ENCODE results near the gene CRYGS.

Gene CRYGS

DNA sequence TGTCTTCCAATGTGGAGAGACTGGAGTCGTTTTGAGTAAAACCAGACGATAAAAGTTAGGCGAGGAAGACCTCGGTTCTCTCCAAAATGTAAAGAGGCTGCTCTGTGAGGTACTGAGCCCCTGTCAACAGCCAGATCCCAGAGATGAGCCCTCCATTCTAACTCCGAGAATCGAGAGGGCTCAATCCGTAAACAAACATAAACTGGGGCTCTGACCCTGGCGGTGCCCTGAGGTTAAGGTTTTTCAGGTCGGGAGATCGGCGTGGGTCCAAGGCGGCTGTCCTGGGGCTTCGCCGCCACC lies 22.5 kb upstream of the CRYGS start:
- peak overlapping the region; percentile 94 for H3K4me3 ChIP-seq (ENCODE audit: low read depth, low read length)
- ChIA-PET POLR2A (no interaction called here), CTCF (interaction anchor here (1.3 to 2.4 kb wide), 3 partner anchors 10 to 42 kb away, joined by 3 to 9 read pairs (median 8); no protein-coding TSS in a partner anchor)
- DNase-seq (ENCODE audit: low read depth, low spot score) = no peak
- TF ChIP-seq, protein P1, sequence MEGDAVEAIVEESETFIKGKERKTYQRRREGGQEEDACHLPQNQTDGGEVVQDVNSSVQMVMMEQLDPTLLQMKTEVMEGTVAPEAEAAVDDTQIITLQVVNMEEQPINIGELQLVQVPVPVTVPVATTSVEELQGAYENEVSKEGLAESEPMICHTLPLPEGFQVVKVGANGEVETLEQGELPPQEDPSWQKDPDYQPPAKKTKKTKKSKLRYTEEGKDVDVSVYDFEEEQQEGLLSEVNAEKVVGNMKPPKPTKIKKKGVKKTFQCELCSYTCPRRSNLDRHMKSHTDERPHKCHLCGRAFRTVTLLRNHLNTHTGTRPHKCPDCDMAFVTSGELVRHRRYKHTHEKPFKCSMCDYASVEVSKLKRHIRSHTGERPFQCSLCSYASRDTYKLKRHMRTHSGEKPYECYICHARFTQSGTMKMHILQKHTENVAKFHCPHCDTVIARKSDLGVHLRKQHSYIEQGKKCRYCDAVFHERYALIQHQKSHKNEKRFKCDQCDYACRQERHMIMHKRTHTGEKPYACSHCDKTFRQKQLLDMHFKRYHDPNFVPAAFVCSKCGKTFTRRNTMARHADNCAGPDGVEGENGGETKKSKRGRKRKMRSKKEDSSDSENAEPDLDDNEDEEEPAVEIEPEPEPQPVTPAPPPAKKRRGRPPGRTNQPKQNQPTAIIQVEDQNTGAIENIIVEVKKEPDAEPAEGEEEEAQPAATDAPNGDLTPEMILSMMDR (IDR thresholded peaks at IDR 0.05; ENCODE audit: insufficient read depth, low read length, missing control alignments) = no peak

DNA sequence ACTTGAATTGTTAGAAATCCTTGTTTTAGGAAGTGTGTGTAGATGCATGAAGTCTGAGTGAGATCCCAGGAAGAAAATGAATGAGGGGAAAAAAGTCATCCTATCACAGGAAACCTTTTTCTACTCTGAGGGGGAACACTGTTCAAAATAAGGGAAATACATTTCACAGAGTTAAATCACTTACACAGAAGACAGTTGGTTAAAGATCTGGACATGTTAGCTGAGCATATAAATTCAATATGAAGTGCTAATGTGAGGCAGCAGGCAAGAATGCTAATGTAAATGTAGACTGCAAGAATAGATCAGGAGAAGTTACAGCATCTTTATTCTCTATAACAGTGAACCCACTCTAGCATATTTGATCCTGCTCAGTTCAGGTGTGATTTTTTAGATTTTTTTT lies 20.4 kb upstream of the CRYGS start:
- POLR2A ChIA-PET = no interaction called here
- no peak overlapping the region for H3K4me3 ChIP-seq (ENCODE audit: low read depth, low read length)
- CTCF ChIA-PET = interaction anchor here (1.0 to 2.4 kb wide), 3 partner anchors 24 to 305 kb away, joined by 3 to 9 read pairs (median 3); no protein-coding TSS in a partner anchor

DNA sequence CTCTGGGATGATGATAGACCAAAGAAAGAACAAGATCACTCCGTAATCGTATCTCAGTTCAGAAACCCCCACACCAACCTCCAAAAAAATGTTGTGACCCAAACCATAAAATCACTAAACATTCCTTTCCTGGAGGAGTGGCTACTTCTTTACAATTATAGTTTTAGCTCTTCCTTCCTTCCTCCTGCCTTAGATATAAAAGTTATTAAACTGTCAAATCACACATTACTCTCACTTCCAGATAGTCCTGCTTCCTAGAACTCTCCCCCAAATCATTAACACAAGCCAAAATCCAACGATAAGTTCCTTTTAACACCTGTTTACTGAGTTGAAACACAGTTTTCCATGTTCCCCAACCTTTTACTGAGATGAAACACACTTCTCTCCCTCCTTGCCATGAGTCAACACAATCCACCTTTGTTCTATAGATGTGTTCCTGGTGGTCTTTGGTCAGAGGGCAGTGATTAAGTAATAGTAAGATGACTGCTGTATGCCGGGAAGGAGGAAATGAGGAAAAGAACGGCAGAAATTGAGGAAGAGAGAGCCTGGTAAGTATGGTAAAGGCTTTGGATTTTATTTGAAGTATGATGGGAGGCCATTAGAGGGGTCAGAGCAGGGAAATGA lies 8.3 kb upstream of the CRYGS start:
- H3K4me3 ChIP-seq (ENCODE audit: low read depth, low read length) = no peak overlapping the region
- ChIA-PET CTCF (interaction anchor here (1.1 to 2.9 kb wide), 4 partner anchors 12 to 569 kb away, joined by 3 to 15 read pairs (median 4); no protein-coding TSS in a partner anchor), POLR2A (no interaction called here)
- TF ChIP-seq, protein P1 (IDR thresholded peaks at IDR 0.05; ENCODE audit: insufficient read depth, low read length, missing control alignments) = no peak
- DNase-seq (ENCODE audit: low read depth, low spot score) = no peak

More for the DNA sequence above, 20.4 kb upstream of the CRYGS start:
- TF ChIP-seq, protein P1 (IDR thresholded peaks at IDR 0.05; ENCODE audit: insufficient read depth, low read length, missing control alignments) = no peak
- DNase-seq (ENCODE audit: low read depth, low spot score) = no peak

DNA sequence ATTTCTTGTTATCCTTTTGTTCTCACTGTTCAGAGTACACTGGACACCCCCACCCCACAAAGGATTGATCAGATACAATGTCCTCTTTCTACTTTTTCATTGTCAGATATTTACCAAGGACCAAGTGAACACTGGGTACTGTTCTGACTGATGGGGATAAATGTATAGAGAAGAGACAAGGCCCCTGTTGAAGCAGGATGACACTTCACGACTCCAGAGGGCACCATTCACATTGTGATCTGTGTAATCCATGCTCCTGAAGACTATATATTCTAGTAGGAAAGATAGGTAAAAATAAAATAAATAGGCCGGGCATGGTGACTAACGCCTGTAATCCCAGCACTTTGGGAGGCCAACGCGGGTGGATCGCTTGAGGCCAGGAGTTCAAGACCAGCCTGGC lies 7.2 kb upstream of the CRYGS start:
- POLR2A ChIA-PET = no interaction called here
- DNase-seq (ENCODE audit: low read depth, low spot score) = no peak
- CTCF ChIA-PET = interaction anchor here (1.4 to 2.9 kb wide), 2 partner anchors 11 to 568 kb away, joined by 3 to 15 read pairs; no protein-coding TSS in a partner anchor
- TF ChIP-seq, protein P1 (IDR thresholded peaks at IDR 0.05; ENCODE audit: insufficient read depth, low read length, missing control alignments) = no peak
- no peak overlapping the region for H3K4me3 ChIP-seq (ENCODE audit: low read depth, low read length)

DNA sequence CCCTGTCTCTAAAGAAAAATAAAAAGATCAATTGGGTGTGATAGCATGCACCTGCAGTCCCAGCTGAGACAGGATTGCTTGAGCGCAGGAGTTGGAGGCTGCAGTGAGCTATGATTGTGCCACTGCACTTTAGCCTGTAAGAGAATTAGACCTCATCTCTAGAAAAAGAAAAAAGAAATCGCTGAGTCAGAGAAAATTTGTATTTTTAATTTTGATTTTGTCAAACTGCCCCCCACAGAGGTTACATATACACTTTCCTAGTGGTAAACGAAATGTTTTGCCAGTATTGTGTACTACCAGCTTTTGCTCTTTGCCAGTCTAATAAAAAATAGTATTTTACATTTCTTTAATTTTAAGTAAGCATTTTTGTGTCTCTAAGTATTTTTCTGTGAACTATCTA lies 5.3 kb upstream of the CRYGS start:
- H3K4me3 ChIP-seq (ENCODE audit: low read depth, low read length) = no peak overlapping the region
- CTCF ChIA-PET = interaction anchor here (0.7 to 4.4 kb wide), 2 partner anchors 10 to 272 kb away, joined by 5 to 33 read pairs; no protein-coding TSS in a partner anchor
- TF ChIP-seq, protein P1 (IDR thresholded peaks at IDR 0.05; ENCODE audit: insufficient read depth, low read length, missing control alignments) = no peak
- DNase-seq (ENCODE audit: low read depth, low spot score) = no peak
- POLR2A ChIA-PET = no interaction called here

DNA sequence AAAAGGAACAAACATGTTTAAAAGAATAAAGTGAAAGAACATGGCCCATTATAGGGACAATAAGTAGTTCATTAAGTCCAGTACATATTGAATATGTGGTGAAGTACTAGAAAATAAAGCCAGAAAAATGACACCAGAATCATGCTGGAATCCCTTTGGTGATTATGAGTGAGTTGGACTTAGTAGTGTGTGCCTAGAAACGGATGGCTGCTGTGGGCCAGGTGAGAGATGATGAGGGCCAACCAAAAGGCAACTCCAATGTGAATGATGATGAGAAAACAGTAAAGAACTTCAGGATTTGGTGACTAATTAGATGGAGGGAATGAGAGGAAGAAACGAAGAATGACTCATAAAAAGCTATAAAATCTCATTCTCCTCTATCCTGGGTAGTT lies 3.3 kb downstream of the CRYGS start:
- POLR2A ChIA-PET = no interaction called here
- CTCF ChIA-PET = interaction anchor here (0.6 to 10.1 kb wide), 64 partner anchors 8 to 1177 kb away, joined by 3 to 211 read pairs (median 5); partner anchors contain the start of gene AHSG
- TF ChIP-seq, protein P1 (IDR thresholded peaks at IDR 0.05; ENCODE audit: insufficient read depth, low read length, missing control alignments) = no peak
- H3K4me3 ChIP-seq (ENCODE audit: low read depth, low read length) = no peak overlapping the region
- peak; percentile 3 for DNase-seq (ENCODE audit: low read depth, low spot score)
